ENCODE results near the gene SHLD1. TPM values are rescaled to one million over a fixed set of nuclear protein-coding genes. Genes with fewer than 3 reads are reported as not detected.
A peak's percentile ranks its signal among the peaks of the same experiment; 100 is the strongest.
"Not testable (repeated sequence)": the region's sequence is repeated elsewhere in the genome, so short reads cannot be mapped to it uniquely, and the experiment has no call there.

The SHLD1 gene
- 4.0 TPM for total RNA-seq

DNA sequence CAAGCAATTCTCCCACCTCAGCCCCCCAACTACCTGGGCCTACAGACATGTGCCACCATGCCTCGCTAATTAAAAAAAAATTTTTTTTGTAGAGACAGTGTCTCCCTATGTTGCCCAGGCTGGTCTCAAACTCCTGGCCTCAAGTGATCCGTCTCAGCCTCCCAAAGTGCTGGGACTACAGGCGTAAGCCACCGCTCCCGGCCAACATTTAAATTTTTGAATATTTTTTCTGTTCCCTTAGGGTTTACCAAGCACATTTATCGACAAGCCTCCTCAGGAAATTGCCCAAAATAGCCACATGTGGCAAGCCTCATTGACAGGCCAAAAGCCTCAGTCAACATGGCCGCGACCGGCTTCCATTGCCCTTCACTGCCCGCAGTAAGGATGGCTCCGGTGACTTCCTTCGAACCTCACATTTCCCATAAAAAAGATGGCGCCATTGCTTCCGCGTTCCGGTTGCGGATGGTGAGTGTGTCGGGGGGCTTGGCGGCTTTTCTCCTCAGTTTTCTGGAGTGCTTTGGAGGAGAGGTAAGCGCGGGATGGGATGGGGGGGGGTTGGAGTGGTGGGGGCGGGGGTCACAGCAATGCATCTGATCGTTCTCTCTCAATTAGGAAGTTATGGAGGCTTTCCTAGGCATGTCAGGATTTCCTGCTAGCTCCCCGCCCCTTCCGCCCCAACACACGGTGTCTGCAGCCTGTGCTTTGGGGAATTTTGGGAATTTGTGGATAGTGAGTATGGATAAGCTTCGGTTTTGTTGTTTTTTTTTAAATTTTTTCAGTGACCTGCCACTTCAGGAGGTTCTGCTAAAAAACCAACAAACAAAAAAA, at the start of gene SHLD1:
Gene SHLD1, plus strand, starts transcription at position 450 of the 828 bp plus-strand sequence. CDS start 22,465 bp downstream, outside the sequence.
- peak; percentile 49 to 92 (median 79) for DNase-seq (ENCODE audit: low read depth in 2 of 3, low spot score in 2 of 3)

GRCh38 chr20:5702339-5702738, 47.9 kb upstream of the SHLD1 start:
- not testable (repeated sequence) for DNase-seq (ENCODE audit: low read depth in 2 of 3, low spot score in 2 of 3)

DNA sequence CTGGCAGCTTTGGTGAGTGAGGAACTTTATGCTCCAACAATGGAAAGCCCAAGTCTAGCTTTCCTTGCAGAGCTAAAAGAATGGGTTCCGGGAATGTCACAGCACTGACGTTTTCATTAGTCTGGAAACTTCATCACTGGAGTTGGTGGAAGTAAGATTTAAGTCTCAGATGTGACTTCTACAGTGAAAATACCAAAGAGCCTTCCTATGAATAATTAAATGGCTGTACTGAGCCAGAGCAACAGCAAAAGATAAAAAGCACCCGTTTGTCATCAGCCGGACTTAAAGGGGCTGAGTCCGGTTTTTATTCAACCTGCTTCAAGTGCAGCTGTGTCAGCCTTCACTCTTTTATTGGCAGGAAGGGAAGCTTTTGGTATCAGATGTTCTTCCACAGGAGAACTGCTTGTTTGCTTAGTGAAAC, 46.5 kb upstream of the SHLD1 start:
- no peak for DNase-seq (ENCODE audit: low read depth in 2 of 3, low spot score in 2 of 3)

DNA sequence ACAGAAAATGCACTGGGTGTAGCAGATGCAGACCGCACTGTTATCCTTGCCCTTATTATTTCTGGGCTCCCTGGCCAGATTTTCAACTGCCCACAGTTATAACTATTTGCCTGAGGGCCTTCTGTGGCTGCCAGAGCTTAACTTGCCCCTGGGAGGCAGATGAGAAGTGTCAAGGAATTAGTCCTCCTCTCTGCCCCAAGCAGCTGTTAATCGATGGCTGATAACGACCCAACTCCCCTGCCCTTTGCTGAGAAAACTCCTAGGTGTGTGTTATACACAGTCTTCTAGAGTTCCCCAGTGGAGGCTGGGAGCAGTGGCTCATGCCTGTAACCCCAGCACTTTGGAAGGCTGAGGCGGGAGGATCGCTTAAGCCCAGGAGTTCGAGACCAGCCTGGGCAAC, 44.4 kb upstream of the SHLD1 start:
- DNase-seq (ENCODE audit: low read depth in 2 of 3, low spot score in 2 of 3): no peak

DNA sequence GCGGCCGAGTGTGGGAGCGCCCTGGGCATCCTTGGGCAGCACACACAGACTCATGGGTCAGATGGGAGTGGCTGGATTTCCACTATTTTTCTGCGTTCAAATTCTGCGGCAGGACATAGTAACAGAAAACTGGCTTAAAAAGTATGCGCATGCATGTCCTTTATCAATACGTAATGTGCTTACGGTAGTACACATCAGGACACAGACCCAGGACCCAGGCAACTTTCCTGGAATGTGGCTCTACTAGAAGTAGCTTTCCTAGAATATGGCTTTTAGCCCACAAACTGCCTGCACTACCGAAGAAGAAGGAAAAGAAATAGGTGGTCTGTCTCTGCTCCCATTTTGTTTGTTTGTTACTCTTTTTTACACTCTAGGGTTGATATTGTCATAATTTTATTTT, 43.4 kb upstream of the SHLD1 start:
- no peak for DNase-seq (ENCODE audit: low read depth in 2 of 3, low spot score in 2 of 3)

- no peak for DNase-seq (ENCODE audit: low read depth in 2 of 3, low spot score in 2 of 3)
Observed at GRCh38 chr20:5710551-5710950, 39.6 kb upstream of the SHLD1 start.

DNA sequence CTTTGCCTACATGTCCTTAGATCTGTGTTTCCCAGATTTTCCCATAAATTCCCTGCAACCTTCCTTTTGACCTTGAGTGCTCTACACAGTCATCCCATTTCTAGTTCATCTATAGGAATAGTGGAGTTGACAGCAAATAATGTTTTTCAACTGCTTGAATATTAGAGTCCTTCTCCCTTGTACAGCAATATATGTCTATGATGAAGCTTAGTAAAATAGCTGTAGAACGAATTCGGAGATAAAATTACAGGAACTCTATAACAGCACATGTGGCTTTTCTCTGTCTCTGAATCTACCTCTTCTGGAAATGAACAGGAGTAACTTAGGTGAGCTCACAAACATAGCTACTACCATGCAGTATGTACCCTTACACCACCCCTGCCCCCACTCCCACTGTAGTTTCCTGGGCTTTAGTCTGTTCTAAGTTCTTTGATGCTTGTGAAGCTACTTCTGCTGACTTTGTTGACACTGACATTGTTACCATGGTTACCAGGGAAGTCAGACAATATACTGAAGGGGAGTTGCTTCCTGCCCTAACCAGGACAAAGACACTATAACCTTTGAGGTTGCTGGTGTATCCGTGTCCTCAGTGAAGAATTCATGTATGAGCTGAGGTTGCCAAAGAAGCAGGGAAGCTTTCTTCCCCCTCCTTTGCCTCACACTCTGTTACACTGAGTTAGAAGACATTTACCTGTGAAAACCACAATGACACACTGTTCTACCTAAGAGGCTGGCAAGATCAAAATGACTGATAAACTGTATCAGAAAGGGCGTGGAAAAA, 35.8 kb upstream of the SHLD1 start:
- DNase-seq (ENCODE audit: low read depth in 2 of 3, low spot score in 2 of 3): peak; percentile 49 to 80 (median 79)

DNA sequence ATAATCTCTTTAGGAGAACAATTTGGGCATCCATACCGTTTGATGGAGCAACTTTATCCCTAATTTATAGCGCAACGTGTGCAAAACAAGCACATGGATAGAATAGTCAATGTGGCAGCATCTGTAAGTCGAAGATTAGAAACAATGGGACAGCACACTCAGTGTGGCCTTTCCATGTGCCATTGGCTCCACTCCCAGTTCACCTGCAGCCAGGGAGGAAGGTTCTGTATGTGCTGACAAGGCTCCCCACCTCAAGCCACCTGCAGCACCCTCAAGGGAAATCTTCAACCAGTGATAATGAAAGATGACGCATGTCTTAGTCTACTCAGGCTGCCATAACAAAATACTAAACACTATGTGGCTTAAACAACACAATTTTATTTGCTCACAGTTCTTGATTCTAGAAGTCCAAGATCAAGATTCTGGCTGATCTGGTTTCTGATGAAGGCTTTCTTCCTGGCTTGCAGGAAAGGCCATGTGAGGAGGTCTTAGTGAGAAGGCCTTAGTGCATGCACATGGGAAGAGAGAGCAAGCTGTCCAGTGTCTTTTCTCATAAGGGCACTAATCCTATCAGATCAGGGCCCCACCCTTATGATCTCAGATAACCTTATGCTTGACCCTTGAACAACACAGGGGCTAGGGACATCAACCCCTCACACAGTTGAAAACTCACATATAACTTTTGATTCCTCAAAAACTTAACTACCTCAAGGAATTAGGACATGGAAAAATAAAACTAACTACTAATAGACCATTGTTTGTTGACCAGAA, 34.9 kb upstream of the SHLD1 start:
- DNase-seq (ENCODE audit: low read depth in 2 of 3, low spot score in 2 of 3): no peak

GRCh38 chr20:5716953-5717352, 33.2 kb upstream of the SHLD1 start:
- no peak for DNase-seq (ENCODE audit: low read depth in 2 of 3, low spot score in 2 of 3)

- DNase-seq (ENCODE audit: low read depth in 2 of 3, low spot score in 2 of 3): no peak
Observed at GRCh38 chr20:5718896-5719595, 31.2 kb upstream of the SHLD1 start.

- DNase-seq (ENCODE audit: low read depth in 2 of 3, low spot score in 2 of 3): no peak
Observed at GRCh38 chr20:5719861-5720403, 30.3 kb upstream of the SHLD1 start.

DNA sequence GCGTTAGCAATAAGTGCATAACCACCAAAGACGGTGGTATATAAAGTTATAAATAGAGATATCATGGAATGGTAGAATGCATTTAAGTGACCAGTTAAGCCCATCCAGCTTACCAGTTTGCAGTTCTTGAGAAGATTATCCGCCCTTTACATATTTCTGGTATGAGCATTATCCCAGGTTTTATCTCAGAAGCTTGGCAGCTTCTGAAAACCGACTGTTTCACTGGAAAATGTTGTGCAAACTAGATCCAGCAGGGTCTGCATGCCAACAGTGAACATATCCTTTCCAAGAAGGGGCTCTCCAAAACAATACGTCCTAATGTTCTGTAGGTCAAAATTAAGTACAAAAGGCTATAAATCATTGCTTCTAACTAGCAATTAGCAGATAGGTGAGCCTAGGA, 29.5 kb upstream of the SHLD1 start:
- no peak for DNase-seq (ENCODE audit: low read depth in 2 of 3, low spot score in 2 of 3)

GRCh38 chr20:5721356-5721755, 28.8 kb upstream of the SHLD1 start:
- DNase-seq (ENCODE audit: low read depth in 2 of 3, low spot score in 2 of 3): not testable (repeated sequence)

- no peak for DNase-seq (ENCODE audit: low read depth in 2 of 3, low spot score in 2 of 3)
Observed at GRCh38 chr20:5722927-5723326, 27.3 kb upstream of the SHLD1 start.

DNA sequence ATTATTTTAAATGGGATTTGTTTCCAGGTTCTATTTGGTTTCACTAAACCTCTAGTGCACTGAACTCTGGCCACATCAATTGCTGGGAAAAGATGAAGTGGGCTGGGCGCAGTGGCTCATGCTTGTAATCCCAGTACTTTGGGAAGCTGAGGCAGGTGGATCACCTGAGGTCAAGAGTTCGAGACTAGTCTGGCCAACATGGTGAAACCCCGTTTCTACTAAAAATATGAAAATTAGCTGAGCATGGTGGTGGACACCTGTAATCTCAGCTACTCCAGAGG, 25.1 kb upstream of the SHLD1 start:
- DNase-seq (ENCODE audit: low read depth in 2 of 3, low spot score in 2 of 3): not testable (repeated sequence)

DNA sequence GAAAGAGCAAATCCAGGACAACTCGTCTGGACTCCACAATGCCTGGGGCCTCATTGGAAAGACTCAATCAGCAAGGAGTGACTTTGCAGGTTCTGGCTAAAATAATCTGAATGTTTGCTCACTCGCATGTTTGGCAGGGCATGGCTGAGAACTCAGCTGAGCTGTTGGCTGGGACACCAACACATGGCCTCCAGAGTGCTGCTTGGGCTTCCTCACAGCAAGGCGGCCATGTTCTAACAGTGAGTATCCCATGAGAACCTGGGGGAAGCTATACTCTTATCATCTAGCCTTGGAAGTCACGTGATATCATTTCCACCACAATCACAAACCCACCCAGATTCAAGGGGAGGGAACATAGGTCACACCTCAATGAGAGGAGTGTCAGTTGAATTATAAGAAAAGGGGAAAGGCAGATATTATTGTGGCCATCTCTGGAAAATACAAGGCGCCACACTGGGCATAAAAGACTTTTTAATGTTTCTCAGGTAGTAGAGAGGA, 23.1 kb upstream of the SHLD1 start:
- no peak for DNase-seq (ENCODE audit: low read depth in 2 of 3, low spot score in 2 of 3)

DNA sequence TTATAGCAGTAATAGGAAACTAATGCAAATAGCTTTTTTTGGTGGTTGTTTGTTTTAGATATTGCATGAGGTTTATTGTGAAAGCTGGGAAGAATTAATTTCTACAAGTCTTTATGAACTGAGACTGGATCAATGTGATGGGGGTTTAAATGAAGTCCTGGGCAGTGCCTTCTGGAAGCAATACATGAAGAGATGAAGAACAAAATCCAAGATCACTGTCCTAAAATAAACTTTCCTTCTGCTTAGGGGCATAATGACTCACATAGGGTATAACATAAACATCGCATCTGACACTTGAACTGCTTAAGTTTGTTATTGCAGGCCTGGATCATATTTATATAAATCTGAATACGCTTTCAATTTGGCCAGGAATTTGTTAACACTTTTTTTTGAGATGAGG, 20.9 kb upstream of the SHLD1 start:
- no peak for DNase-seq (ENCODE audit: low read depth in 2 of 3, low spot score in 2 of 3)

DNA sequence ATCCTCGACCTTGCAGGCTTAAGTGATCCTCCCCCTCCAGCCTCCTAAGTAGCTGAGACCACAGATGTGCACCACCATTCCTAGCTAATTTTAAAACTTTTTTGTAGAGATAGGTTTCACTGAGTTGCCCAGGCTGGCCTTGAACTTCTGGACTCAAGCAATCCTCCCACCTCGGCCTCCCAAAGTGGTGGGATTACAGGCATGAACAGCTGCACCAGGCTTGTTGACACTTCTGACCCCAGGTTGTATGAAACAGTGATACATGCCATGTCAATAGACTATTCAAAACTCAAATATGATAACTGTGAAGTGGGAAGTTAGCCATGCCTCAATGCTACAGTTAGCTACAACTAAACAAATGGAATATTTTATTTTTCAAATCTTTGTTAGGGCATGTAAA, 20.1 kb upstream of the SHLD1 start:
- no peak for DNase-seq (ENCODE audit: low read depth in 2 of 3, low spot score in 2 of 3)

- DNase-seq (ENCODE audit: low read depth in 2 of 3, low spot score in 2 of 3): no peak
Observed at GRCh38 chr20:5731753-5732366, 18.3 kb upstream of the SHLD1 start.

GRCh38 chr20:5734602-5735001, 15.6 kb upstream of the SHLD1 start:
- no peak for DNase-seq (ENCODE audit: low read depth in 2 of 3, low spot score in 2 of 3)
